NCI-H1694 (cell line): ENCODE data around the gene IL1F10.

Experiments used
- DNase-seq: peaks from one replicate; lab custom pipeline; 2025; lab: John Stamatoyannopoulos, UW

Gene IL1F10, protein sequence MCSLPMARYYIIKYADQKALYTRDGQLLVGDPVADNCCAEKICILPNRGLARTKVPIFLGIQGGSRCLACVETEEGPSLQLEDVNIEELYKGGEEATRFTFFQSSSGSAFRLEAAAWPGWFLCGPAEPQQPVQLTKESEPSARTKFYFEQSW

DNA sequence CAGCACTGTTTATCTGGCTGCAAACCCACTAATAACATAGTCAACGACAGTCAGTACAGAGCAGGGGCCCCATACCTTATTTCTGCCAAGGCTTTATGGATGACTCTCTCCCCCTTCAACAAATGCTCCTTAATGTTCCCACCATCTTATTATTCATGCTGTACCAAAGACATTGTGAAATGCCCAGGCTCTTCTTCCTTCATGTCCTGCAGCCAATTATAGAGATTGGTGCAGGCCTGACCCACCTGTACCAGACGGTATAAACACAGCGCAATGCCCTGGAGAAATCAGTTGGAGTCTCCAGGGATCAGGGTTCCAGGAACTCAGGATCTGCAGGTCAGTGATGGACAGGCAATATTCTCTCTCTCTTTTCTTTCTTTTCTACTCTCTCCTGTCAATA is at the start of gene IL1F10:
Gene IL1F10, plus strand, starts transcription at position 290 of the 400 bp plus-strand sequence. CDS start 4,769 bp downstream, outside the sequence.
- no peak for DNase-seq

DNA sequence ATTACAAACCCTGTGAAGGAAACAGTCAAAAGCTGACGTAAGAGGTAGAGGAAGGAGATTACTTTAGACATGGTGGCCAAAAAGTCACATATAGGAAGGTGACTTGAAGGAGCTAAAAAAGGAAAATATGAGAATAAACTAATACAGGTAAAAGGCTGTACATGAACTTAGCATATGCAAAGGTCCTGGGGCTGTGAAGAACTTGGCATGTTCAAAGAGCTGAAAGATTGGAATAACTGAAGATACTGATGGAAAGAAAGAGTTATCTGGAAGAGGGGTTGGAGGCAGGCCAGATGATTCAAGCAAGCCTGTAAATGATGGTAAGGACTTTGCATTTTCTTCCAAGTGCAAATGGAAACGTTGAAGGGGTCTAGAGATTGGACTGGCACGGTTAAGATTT is 49.3 kb upstream of the IL1F10 start:
- DNase-seq: no peak

DNA sequence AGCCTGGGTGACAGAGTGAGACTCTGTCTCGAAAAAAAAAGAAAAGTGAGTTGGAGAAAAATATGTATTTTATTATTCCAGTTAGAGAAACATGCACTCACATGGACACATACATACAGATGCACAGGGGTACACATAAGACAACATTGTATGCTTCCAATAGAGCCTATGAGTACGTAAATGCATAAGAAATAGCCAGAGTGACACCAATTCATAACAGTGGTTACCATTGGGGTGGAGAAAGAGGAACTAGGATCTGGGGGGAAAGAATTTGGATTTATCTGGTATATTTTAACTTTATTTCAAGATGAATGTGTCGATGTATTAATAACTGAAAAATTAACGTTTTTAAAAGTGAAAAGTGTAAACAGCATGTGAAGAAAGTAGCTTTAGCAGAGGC is 46.5 kb upstream of the IL1F10 start:
- DNase-seq: no peak

DNA sequence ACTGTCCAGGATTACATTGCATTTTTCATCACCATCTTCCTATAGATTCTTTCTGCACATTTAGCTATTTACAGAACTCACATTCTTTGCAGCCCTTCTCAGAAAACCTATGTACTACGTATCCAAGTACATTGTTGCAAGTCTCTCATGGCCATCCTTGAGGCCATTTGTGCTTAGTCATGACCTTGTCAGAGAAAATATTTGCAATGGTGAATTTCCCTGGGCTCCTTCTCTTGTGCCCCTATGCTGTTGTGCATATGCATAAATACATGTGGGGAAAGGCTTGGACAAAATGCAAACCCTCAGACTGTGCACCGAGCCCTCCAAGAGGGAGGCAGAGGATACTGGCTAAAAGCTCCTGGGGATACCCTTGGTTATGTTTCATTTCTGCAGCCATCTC is 43.0 kb upstream of the IL1F10 start:
- DNase-seq: no peak

DNA sequence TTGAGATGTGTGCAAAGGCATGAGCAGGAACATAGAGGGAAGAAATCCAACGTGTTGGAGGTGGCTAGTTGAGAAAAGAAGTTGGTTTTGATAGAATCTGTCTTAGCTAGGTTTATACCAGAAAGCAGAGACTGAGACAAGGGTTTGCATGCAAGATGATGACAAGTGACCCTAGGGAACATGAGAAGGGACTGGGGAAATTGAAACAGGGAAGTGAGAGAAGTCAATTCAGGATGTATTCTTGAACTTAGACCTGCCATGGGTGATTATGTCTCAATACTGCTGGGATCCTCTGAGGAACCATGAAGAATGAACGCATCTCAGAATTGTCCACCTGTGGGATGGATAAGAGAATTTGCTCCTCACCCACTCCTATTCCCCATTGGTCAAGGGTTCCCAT is 42.0 kb upstream of the IL1F10 start:
- no peak for DNase-seq

DNA sequence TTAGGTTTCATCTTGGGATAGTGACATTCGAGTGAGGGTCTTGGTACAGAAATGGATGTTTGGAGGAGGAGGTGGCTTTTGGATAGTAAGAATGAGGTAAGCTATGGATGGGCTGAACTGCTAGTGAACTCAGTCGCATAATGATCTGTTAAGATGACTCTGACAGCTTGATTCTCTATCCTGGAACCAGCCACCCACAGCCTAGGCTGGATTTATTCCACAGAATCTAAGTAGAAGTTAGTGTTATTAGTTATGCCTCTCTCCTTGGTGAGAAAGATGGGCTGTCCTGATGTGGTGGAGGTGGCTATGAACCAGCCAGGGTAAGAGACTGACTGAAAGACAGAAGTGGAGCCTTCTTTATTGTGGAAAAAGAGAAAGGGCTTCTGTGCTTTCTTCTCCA is 40.1 kb upstream of the IL1F10 start:
- DNase-seq: no peak

DNA sequence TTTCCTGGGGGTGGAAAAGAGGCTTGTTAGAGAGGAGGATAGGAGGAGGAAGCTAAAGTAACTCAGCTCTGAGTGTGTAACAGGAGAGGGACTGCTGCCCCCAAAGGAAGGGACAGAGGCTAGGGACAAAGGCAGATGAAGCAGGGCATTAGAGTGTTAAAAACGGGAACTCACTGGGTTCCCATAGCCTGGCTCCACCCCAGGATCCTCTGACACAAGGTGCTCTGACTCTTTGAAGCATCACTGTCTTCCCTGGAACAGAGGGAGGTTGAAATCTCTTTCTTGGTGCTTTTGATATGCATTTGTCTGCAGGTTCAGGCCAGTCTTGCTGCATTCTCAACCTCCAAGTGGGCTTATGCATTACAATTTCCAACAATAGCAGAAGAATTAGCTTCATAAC is 39.7 kb upstream of the IL1F10 start:
- DNase-seq: no peak

DNA sequence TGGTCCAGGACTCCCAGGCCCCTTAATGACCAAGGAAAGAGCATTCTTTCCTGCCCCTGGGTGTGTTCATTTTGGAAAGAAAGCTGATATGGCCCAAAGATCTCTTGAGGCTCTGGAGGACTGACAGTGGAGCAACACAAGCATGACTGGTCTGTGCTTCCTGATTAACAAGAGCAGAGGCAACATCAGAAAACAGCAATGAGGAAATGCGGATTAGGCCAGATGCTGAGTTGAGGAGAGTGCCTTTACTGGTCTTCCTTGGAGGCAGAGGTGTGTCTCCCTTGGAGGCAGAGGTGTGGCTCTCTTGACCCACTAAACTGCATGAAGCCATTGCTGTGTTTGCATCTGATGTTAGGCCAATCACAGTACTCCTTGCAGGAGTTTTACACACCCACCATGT is 35.0 kb upstream of the IL1F10 start:
- DNase-seq: no peak

DNA sequence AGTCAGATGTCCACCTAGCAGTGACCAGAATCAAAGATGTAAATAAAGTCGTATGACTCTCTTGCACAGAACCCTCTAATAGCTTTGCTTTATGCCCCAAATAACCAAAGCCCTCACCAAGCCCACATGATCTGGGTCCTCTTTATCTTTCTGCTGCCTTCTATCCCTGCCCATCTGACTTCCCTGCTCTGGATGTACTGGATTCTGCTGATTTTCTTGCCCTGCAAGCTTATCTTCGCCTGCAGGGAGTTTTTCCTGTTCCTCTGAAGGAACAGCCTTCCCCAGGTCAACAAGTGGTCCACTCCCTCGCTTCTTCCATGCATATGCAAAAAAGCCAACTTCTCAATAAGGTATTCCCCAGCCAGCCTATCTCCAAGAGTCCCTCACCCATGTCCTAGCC is 33.8 kb upstream of the IL1F10 start:
- DNase-seq: no peak

DNA sequence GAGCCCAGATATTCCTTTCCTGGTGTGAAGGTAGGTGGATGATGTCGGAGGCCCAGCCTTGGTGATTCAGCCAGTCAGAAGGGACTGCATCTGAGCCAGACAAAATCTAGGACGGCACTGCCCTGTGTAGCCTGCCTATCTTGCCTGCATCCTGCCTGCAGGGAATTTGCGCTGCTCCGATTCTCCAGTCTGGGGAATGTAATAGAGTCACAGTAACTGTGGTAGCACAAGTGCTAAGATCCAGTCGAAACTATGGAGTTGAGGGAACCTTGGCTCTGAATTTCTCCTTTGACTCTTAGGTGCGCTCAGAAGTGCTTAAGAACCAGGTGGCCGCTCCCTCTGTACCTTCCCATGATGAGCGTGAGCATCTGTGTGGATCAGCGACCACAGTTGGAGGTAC is 31.0 kb upstream of the IL1F10 start:
- no peak for DNase-seq

DNA sequence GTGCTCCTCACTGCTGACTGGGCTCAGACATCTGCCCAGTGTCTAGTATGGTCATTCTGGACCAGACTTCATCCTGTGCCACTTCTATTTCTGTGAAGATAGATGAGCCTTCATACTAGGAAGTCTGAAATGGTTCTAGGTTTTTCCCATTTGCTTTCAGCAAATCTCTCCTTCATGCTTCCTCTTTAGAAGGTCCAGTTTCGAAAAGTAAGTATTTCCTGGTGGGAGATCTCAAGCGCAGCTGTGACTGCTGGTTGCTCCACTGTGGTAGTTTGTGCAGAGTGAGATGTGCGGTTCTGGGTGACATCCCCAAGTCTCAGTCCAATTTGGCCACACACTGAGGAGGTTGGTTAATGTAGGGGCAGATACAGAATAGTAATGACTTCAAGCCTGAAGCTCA is 29.5 kb upstream of the IL1F10 start:
- no peak for DNase-seq

DNA sequence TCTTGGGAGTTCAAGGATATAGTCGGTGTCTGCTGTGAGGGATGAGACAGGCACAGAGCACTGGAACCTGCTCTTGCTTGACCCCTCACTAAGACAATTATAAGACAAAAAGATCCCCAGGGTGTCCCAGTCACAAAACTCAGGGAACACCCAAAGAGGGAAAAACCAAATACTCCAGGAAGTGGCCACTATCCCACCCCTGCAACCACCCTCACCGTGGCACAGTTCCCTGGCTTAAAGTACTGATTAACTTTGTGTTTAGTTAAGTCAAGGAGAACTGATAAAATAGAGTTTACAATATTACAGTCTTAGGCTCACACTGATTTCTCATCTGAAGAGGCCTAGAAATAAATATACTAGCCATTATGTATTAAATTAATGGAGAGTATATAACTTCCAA is 28.6 kb upstream of the IL1F10 start:
- DNase-seq: no peak

DNA sequence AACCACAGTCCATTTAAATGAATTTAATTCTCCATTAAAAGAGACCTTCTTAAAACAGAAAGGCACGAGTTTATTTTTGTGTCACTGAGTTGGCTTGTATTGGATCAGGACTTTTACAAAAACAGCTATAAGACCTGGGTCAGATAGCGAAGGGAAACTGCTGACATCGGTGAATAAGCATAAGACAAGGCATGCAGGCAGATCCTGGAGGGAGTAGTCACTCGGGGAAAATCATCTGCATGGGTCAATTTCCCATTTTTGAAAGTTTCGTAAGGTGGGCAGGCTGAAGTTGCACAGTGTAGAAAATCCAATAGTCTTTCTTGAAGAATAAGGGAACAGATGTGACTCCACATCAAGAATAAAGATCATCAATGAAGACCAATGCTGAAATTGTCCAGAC is 28.1 kb upstream of the IL1F10 start:
- DNase-seq: no peak

DNA sequence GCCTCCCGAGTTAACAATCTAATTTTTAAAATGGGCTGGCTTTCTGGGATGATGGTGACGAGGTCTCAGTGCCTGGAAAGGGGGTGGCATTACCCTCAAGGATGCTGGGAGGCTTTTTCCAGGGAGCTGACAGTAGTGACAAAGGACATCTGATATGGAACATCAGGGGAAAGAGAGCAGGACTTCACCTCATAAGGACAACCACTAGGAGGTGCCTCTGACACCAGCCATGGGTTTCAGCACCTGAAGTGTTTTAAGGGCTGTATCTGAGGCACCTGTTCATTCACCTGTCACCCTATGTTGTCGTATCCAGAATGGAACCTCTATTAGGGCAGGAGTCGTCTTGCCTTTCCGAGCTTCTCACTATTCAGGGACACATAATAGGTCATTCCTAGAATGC is 25.9 kb upstream of the IL1F10 start:
- DNase-seq: no peak

DNA sequence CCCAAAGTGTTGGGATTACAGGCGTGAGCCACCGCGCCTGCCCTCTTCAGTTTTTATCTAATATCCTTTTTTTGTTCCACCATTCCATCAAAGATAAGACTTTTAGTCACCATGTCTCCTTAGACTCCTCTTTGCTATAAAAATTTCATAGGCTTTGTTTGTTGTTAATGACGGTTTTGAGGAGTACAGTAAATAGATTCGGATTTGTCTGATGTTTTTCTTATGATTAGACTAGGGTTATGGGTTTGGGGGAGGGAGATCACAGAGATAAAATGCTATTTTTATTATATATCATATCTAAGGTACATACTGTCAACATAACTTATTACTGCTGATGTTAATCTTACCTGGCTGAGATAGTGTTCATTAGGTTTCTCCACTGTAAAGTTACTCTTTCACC is 21.3 kb upstream of the IL1F10 start:
- DNase-seq: no peak

DNA sequence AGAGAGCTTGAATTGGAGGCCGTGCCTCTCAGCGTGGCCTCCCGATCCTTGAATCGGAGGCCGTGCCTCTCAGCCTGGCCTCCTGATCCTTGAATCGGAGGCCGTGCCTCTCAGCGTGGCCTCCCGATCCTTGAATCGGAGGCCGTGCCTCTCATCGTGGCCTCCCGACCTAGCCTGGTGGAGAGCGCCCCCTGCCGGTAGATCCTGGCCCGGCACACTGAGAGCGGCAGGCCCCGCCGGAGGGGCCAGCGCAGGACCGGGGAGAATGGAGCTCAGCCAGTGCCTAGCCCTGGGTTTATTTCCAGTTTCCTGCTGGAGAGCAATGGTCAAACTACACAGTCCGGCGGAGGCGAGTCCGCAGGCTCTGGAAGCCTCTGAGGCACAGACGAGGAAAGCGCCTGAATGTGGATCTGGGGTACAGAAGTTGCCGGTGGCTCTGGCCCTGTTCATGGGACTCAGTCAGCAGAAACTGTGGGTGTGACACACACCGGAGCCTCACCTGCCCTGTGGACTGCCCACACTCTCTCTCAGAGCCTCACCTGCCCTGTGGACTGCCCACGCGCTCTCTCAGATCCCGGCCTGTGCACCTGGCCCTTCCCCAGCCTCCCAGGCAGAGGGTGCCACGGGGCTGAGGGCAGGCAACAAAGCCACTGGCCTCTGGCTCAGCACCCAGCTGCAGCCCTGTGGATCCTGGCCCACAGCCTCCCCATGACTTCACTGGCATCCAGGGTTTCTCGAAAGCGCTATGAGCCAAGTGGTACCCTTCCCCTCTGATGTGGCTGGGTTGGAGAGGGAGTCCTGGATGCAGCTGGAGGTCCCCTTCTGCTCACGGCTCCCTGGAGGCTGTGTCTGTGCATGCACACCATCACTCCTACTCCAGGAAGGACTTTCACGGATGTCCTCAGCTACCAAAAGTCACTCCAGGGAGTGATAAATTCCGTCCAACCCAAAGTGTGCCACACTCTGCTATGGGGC is 16.6 kb upstream of the IL1F10 start:
- DNase-seq: no peak

DNA sequence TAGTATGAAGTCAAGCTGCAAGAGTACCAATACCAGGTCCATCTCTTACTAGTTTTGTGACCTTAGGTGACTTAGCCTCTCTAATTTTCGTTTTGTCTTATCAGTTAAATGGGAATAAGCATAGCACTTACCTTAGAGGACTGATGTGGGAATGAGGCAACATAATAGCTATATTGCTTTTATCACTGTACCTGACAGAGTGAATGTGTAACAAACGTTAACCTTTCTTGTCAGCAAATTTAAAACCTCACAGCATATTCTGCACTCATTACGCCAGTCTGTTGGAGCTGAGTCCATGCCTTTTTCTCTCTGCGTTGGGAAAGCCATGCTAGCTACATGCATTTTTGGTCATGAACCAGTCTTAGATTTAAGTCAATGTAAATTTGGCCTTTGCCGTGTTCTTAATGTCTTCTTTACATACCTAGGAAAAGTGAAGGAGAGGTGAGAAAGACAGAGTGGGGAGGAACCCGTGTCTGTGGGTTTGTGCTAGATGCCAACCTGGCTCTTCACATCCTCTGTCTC is 15.3 kb upstream of the IL1F10 start, which contains the start of gene IL36B:
Gene IL36B, minus strand, starts transcription at position 472 of the 522 bp plus-strand sequence.
- no peak for DNase-seq

DNA sequence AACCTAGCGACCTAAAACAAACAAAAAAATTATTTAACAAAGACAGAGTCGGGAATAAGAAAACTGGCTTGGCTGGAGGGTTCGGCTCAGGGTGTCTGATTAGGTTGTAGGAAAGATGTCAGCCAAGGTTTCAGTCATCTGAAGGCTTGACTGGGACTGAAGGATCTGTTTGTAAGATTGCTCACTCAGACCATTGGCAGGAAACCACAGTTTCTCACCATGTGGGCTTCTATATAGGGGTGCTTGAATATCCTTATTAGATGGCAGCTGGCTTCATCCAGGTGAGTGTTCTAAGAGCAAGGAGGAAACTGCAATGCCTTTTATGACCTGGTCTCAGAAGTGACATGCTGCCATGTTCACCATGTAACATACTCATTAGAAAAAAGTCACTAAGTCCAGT is 14.1 kb upstream of the IL1F10 start:
- DNase-seq: no peak

DNA sequence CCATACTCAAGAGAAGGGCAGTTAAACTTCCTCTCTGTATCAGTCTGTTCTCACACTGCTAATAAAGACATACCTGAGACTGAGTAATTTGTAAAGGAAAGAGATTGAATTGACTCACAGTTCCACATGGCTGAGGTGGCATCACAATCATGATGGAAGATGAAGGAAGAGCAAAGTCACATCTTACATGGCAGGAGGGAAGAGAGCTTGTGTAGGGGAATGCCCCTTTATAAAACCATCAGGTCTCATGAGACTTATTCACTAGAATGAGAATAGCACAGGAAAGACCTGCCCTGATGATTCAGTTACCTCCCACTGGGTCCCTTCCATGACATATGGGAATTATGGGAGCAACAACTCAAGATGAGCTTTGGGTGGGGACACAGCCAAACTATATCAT is 13.7 kb upstream of the IL1F10 start:
- DNase-seq: no peak

DNA sequence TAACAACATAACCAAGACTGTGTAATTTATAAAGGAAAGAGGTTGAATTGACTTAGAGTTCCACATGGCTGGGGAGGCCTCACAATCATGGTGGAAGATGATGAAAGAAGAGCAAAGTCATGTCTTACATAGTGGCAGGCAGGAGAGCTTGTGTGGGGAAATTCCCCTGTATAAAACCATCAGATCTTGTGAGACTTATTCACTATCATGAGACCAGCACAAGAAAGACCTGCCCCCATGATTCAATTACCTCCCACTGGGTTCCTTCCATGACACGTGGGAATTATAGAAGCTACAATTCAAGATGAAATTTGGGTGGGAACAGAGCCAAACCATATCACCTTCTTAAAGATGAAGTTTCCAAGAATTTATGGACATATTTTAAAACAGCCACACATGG is 11.2 kb upstream of the IL1F10 start:
- DNase-seq: no peak

DNA sequence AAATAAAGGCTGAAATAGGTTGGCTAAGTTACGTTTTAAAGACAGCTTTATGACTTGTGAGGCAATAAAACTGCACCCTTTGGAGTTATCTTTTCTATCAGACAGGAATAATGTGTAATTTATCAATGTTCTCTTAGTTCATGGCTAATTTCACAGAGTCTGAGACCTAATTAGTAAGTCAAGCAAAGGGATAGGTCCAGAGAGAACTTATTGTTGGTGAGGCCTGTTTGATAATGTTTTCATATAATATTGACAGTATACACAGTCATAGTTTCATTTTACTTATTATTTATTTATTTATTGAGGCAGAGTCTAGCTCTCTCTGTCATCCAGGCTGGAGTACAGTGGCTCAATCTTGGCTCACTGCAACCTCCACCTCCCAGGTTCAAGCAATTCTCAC is 10.7 kb upstream of the IL1F10 start:
- DNase-seq: no peak

DNA sequence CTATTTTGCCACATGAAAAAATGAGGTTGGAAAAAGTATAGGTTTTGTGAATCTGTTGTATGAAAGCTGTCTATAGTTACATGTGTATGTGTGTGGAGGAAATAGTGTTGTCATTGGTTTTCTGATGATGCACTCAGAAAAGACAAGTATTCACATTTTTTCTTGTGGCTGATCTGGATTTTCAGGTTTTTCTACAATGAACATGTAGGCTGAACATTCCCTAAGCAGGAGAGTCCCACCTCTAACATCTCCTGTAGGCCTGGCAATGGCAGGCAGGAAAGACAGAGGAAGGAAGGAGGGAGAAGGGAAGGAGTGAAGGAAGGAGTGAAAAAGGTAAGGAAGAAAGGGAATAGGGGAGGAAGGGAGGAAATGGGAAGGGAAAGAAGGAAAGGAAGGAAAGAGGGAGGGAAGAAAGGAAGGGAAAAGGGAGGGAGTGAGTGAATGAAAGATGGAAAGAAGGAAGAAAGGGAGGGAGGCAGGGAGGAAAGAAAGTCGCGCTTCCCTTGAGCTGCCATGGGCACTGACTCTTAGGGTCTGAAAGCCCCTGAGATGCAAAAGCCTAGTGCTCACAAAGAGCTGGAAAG is 9.3 kb upstream of the IL1F10 start:
- no peak for DNase-seq
